ENCODE measurements around the gene PADI1.

PADI1 gene

GRCh38 chr1:17198476-17199258 lies 6.3 kb upstream of the PADI1 start:
- DNase-seq (ENCODE audit: low read depth): no peak

GRCh38 chr1:17199267-17200044 lies 5.5 kb upstream of the PADI1 start:
- DNase-seq (ENCODE audit: low read depth): no peak

- no peak for DNase-seq (ENCODE audit: low read depth)
Observed at GRCh38 chr1:17200246-17200645, 4.7 kb upstream of the PADI1 start.

- no peak for DNase-seq (ENCODE audit: low read depth)
Observed at GRCh38 chr1:17200756-17201155, 4.2 kb upstream of the PADI1 start.

GRCh38 chr1:17201201-17202021 lies 3.5 kb upstream of the PADI1 start:
- no peak for DNase-seq (ENCODE audit: low read depth)

GRCh38 chr1:17205652-17206051 lies 724 bp downstream of the PADI1 start:
- no peak for DNase-seq (ENCODE audit: low read depth)

- DNase-seq (ENCODE audit: low read depth): no peak
Observed at GRCh38 chr1:17206196-17206595, 1.3 kb downstream of the PADI1 start.

GRCh38 chr1:17207046-17207445 lies 2.1 kb downstream of the PADI1 start:
- DNase-seq (ENCODE audit: low read depth): no peak

GRCh38 chr1:17207540-17207939 lies 2.6 kb downstream of the PADI1 start:
- no peak for DNase-seq (ENCODE audit: low read depth)

- peak; percentile 35 for DNase-seq (ENCODE audit: low read depth)
Observed at GRCh38 chr1:17207966-17208418, 3.1 kb downstream of the PADI1 start.

GRCh38 chr1:17208546-17208945 lies 3.6 kb downstream of the PADI1 start:
- DNase-seq (ENCODE audit: low read depth): no peak

GRCh38 chr1:17209430-17209829 lies 4.5 kb downstream of the PADI1 start:
- DNase-seq (ENCODE audit: low read depth): no peak

- no peak for DNase-seq (ENCODE audit: low read depth)
Observed at GRCh38 chr1:17210176-17210575, 5.2 kb downstream of the PADI1 start.

GRCh38 chr1:17211377-17211776 lies 6.4 kb downstream of the PADI1 start:
- DNase-seq (ENCODE audit: low read depth): no peak

- DNase-seq (ENCODE audit: low read depth): no peak
Observed at GRCh38 chr1:17212009-17212408, 7.1 kb downstream of the PADI1 start.

- DNase-seq (ENCODE audit: low read depth): peak; percentile 33
Observed at GRCh38 chr1:17212487-17213121, 7.7 kb downstream of the PADI1 start.

- no peak for DNase-seq (ENCODE audit: low read depth)
Observed at GRCh38 chr1:17213148-17213781, 8.3 kb downstream of the PADI1 start.

GRCh38 chr1:17213782-17214148 lies 8.8 kb downstream of the PADI1 start:
- DNase-seq (ENCODE audit: low read depth): no peak

GRCh38 chr1:17214876-17215544 lies 10.1 kb downstream of the PADI1 start:
- DNase-seq (ENCODE audit: low read depth): no peak

- no peak for DNase-seq (ENCODE audit: low read depth)
Observed at GRCh38 chr1:17215545-17215890, 10.6 kb downstream of the PADI1 start.

GRCh38 chr1:17216078-17216477 lies 11.2 kb downstream of the PADI1 start:
- DNase-seq (ENCODE audit: low read depth): no peak
